IPS-18c (cell line): ENCODE results near the gene FAM168B.

Experiments
- H3K4me3 ChIP-seq: 2 replicates; pipeline ENCODE4 v1.7.0; 2013; ENCODE audit warnings: low read depth, mild to moderate bottlenecking, low read length, moderate library complexity; ENCODE audit not compliant: insufficient read depth
- H3K9me3 ChIP-seq: one replicate; pipeline ENCODE4 v1.6.1; 2013; ENCODE audit warnings: mild to moderate bottlenecking, low read length, moderate library complexity; ENCODE audit not compliant: control insufficient read depth, insufficient read depth

FAM168B gene

GRCh38 chr2:131067465-131068125 lies 25.7 kb downstream of the FAM168B start:
- no peak overlapping the region for H3K4me3 ChIP-seq
- H3K9me3 ChIP-seq = no peaks in the 10 kb centered on the region

- H3K9me3 ChIP-seq = no peaks in the 10 kb centered on the region
Observed at GRCh38 chr2:131064589-131065512, 28.4 kb downstream of the FAM168B start.

GRCh38 chr2:131063501-131064283 lies 29.6 kb downstream of the FAM168B start:
- no peaks in the 10 kb centered on the region for H3K9me3 ChIP-seq
- H3K4me3 ChIP-seq = no peak overlapping the region

More at GRCh38 chr2:131064589-131065512, 28.4 kb downstream of the FAM168B start:
- H3K4me3 ChIP-seq = no peak overlapping the region

- H3K9me3 ChIP-seq = no peaks in the 10 kb centered on the region
Observed at GRCh38 chr2:131058920-131059319, 34.3 kb downstream of the FAM168B start.

GRCh38 chr2:131058214-131058843 lies 34.9 kb downstream of the FAM168B start:
- H3K9me3 ChIP-seq = no peaks in the 10 kb centered on the region
- no peak overlapping the region for H3K4me3 ChIP-seq

More at GRCh38 chr2:131058920-131059319, 34.3 kb downstream of the FAM168B start:
- no peak overlapping the region for H3K4me3 ChIP-seq

GRCh38 chr2:131056932-131057287 lies 36.4 kb downstream of the FAM168B start:
- H3K4me3 ChIP-seq = no peak overlapping the region

GRCh38 chr2:131056204-131056931 lies 36.9 kb downstream of the FAM168B start:
- H3K9me3 ChIP-seq = no peaks in the 10 kb centered on the region
- H3K4me3 ChIP-seq = no peak overlapping the region

More at GRCh38 chr2:131056932-131057287, 36.4 kb downstream of the FAM168B start:
- H3K9me3 ChIP-seq = no peaks in the 10 kb centered on the region

GRCh38 chr2:131055169-131056065 lies 37.8 kb downstream of the FAM168B start:
- Histone ChIP-seq H3K4me3 (no peak overlapping the region), H3K9me3 (no peaks in the 10 kb centered on the region)

- no peaks in the 10 kb centered on the region for H3K9me3 ChIP-seq
- no peak overlapping the region for H3K4me3 ChIP-seq
Observed at GRCh38 chr2:131054488-131054887, 38.8 kb downstream of the FAM168B start.

GRCh38 chr2:131052741-131053263 lies 40.5 kb downstream of the FAM168B start:
- H3K9me3 ChIP-seq = no peaks in the 10 kb centered on the region
- H3K4me3 ChIP-seq = no peak overlapping the region

- no peak overlapping the region for H3K4me3 ChIP-seq
- H3K9me3 ChIP-seq = no peaks in the 10 kb centered on the region
Observed at GRCh38 chr2:131050896-131051295, 42.4 kb downstream of the FAM168B start.

GRCh38 chr2:131049150-131049718 lies 44.0 kb downstream of the FAM168B start:
- Histone ChIP-seq H3K4me3 (no peak overlapping the region), H3K9me3 (no peaks in the 10 kb centered on the region)

- Histone ChIP-seq H3K4me3 (no peak overlapping the region), H3K9me3 (no peaks in the 10 kb centered on the region)
Observed at GRCh38 chr2:131048641-131049040, 44.6 kb downstream of the FAM168B start.

- Histone ChIP-seq H3K4me3 (no peak overlapping the region), H3K9me3 (no peaks in the 10 kb centered on the region)
Observed at GRCh38 chr2:131047920-131048560, 45.2 kb downstream of the FAM168B start.
